Measurements from ENCODE around the gene SH2D4B.

Gene SH2D4B

GRCh38 chr10:80498833-80499741 is 38.6 kb upstream of the SH2D4B start:
- Histone ChIP-seq H3K4me3 (ENCODE audit: low read depth in 1 of 2, low read length in 2 of 2) (peak overlapping the region in 1 of 2 donors; percentile 3), H3K27ac (ENCODE audit: low read length) (peak overlapping the region; percentile 91), H3K9me3 (ENCODE audit: control insufficient read depth in 1 of 2, low read length in 2 of 2) (no peaks in the 10 kb centered on the region), H3K27me3 (ENCODE audit: low read depth, low read length) (no peaks in the 10 kb centered on the region), H3K36me3 (ENCODE audit: control insufficient read depth in 1 of 2, insufficient read depth in 2 of 2, low read length in 2 of 2) (no peaks in the 10 kb centered on the region), H3K4me1 (ENCODE audit: control insufficient read depth in 1 of 2, insufficient read depth in 2 of 2, low read length in 2 of 2) (peaks cover 66 to 68% of the 10 kb centered on the region in 2 donors)

- H3K27ac ChIP-seq (ENCODE audit: low read length) = no peak overlapping the region
- H3K4me3 ChIP-seq (ENCODE audit: low read depth in 1 of 2, low read length in 2 of 2) = no peak overlapping the region
- no peaks in the 10 kb centered on the region for H3K36me3 ChIP-seq (ENCODE audit: control insufficient read depth in 1 of 2, insufficient read depth in 2 of 2, low read length in 2 of 2)
- peaks cover 72 to 76% of the 10 kb centered on the region in 2 donors for H3K4me1 ChIP-seq (ENCODE audit: control insufficient read depth in 1 of 2, insufficient read depth in 2 of 2, low read length in 2 of 2)
- no peaks in the 10 kb centered on the region for H3K9me3 ChIP-seq (ENCODE audit: control insufficient read depth in 1 of 2, low read length in 2 of 2)
- no peaks in the 10 kb centered on the region for H3K27me3 ChIP-seq (ENCODE audit: low read depth, low read length)
These were observed 36.9 kb upstream of the SH2D4B start for GRCh38 chr10:80500572-80501380.

- H3K4me1 ChIP-seq (ENCODE audit: control insufficient read depth in 1 of 2, insufficient read depth in 2 of 2, low read length in 2 of 2) = peaks cover 72 to 82% of the 10 kb centered on the region in 2 donors
- H3K36me3 ChIP-seq (ENCODE audit: control insufficient read depth in 1 of 2, insufficient read depth in 2 of 2, low read length in 2 of 2) = no peaks in the 10 kb centered on the region
- no peak overlapping the region for H3K4me3 ChIP-seq (ENCODE audit: low read depth in 1 of 2, low read length in 2 of 2)
- H3K9me3 ChIP-seq (ENCODE audit: control insufficient read depth in 1 of 2, low read length in 2 of 2) = no peaks in the 10 kb centered on the region
- H3K27ac ChIP-seq (ENCODE audit: low read length) = no peak overlapping the region
- no peaks in the 10 kb centered on the region for H3K27me3 ChIP-seq (ENCODE audit: low read depth, low read length)
These were observed 36.3 kb upstream of the SH2D4B start for GRCh38 chr10:80501381-80501912.

- H3K4me1 ChIP-seq (ENCODE audit: control insufficient read depth in 1 of 2, insufficient read depth in 2 of 2, low read length in 2 of 2) = peaks cover 71 to 79% of the 10 kb centered on the region in 2 donors
- no peak overlapping the region for H3K4me3 ChIP-seq (ENCODE audit: low read depth in 1 of 2, low read length in 2 of 2)
- no peak overlapping the region for H3K27ac ChIP-seq (ENCODE audit: low read length)
- H3K36me3 ChIP-seq (ENCODE audit: control insufficient read depth in 1 of 2, insufficient read depth in 2 of 2, low read length in 2 of 2) = peaks cover 0 to 3% of the 10 kb centered on the region in 2 donors
- H3K9me3 ChIP-seq (ENCODE audit: control insufficient read depth in 1 of 2, low read length in 2 of 2) = no peaks in the 10 kb centered on the region
- no peaks in the 10 kb centered on the region for H3K27me3 ChIP-seq (ENCODE audit: low read depth, low read length)
These were observed 35.7 kb upstream of the SH2D4B start for GRCh38 chr10:80501913-80502521.

- Histone ChIP-seq H3K4me3 (ENCODE audit: low read depth in 1 of 2, low read length in 2 of 2) (no peak overlapping the region), H3K4me1 (ENCODE audit: control insufficient read depth in 1 of 2, insufficient read depth in 2 of 2, low read length in 2 of 2) (peaks cover 62 to 71% of the 10 kb centered on the region in 2 donors), H3K27me3 (ENCODE audit: low read depth, low read length) (no peaks in the 10 kb centered on the region), H3K9me3 (ENCODE audit: control insufficient read depth in 1 of 2, low read length in 2 of 2) (no peaks in the 10 kb centered on the region), H3K36me3 (ENCODE audit: control insufficient read depth in 1 of 2, insufficient read depth in 2 of 2, low read length in 2 of 2) (peaks cover 0 to 3% of the 10 kb centered on the region in 2 donors), H3K27ac (ENCODE audit: low read length) (peak overlapping the region; percentile 48)
These were observed 34.8 kb upstream of the SH2D4B start for GRCh38 chr10:80502621-80503583.

GRCh38 chr10:80503584-80504157 is 34.0 kb upstream of the SH2D4B start:
- H3K36me3 ChIP-seq (ENCODE audit: control insufficient read depth in 1 of 2, insufficient read depth in 2 of 2, low read length in 2 of 2) = peaks cover 0 to 5% of the 10 kb centered on the region in 2 donors
- no peaks in the 10 kb centered on the region for H3K9me3 ChIP-seq (ENCODE audit: control insufficient read depth in 1 of 2, low read length in 2 of 2)
- peaks cover 54 to 63% of the 10 kb centered on the region in 2 donors for H3K4me1 ChIP-seq (ENCODE audit: control insufficient read depth in 1 of 2, insufficient read depth in 2 of 2, low read length in 2 of 2)
- H3K27ac ChIP-seq (ENCODE audit: low read length) = peak overlapping the region; percentile 52
- no peak overlapping the region for H3K4me3 ChIP-seq (ENCODE audit: low read depth in 1 of 2, low read length in 2 of 2)
- H3K27me3 ChIP-seq (ENCODE audit: low read depth, low read length) = no peaks in the 10 kb centered on the region

GRCh38 chr10:80504158-80504811 is 33.4 kb upstream of the SH2D4B start:
- no peaks in the 10 kb centered on the region for H3K9me3 ChIP-seq (ENCODE audit: control insufficient read depth in 1 of 2, low read length in 2 of 2)
- H3K4me1 ChIP-seq (ENCODE audit: control insufficient read depth in 1 of 2, insufficient read depth in 2 of 2, low read length in 2 of 2) = peaks cover 49 to 57% of the 10 kb centered on the region in 2 donors
- no peak overlapping the region for H3K4me3 ChIP-seq (ENCODE audit: low read depth in 1 of 2, low read length in 2 of 2)
- peak overlapping the region; percentile 52 for H3K27ac ChIP-seq (ENCODE audit: low read length)
- H3K36me3 ChIP-seq (ENCODE audit: control insufficient read depth in 1 of 2, insufficient read depth in 2 of 2, low read length in 2 of 2) = peaks cover 1 to 11% of the 10 kb centered on the region in 2 donors
- no peaks in the 10 kb centered on the region for H3K27me3 ChIP-seq (ENCODE audit: low read depth, low read length)

GRCh38 chr10:80504897-80505465 is 32.7 kb upstream of the SH2D4B start:
- H3K27me3 ChIP-seq (ENCODE audit: low read depth, low read length) = no peaks in the 10 kb centered on the region
- no peak overlapping the region for H3K4me3 ChIP-seq (ENCODE audit: low read depth in 1 of 2, low read length in 2 of 2)
- H3K9me3 ChIP-seq (ENCODE audit: control insufficient read depth in 1 of 2, low read length in 2 of 2) = no peaks in the 10 kb centered on the region
- peaks cover 42 to 50% of the 10 kb centered on the region in 2 donors for H3K4me1 ChIP-seq (ENCODE audit: control insufficient read depth in 1 of 2, insufficient read depth in 2 of 2, low read length in 2 of 2)
- H3K27ac ChIP-seq (ENCODE audit: low read length) = peak overlapping the region; percentile 53
- H3K36me3 ChIP-seq (ENCODE audit: control insufficient read depth in 1 of 2, insufficient read depth in 2 of 2, low read length in 2 of 2) = peaks cover 8 to 12% of the 10 kb centered on the region in 2 donors

GRCh38 chr10:80506189-80506575 is 31.5 kb upstream of the SH2D4B start:
- no peaks in the 10 kb centered on the region for H3K9me3 ChIP-seq (ENCODE audit: control insufficient read depth in 1 of 2, low read length in 2 of 2)
- no peak overlapping the region for H3K27ac ChIP-seq (ENCODE audit: low read length)
- no peaks in the 10 kb centered on the region for H3K27me3 ChIP-seq (ENCODE audit: low read depth, low read length)
- H3K36me3 ChIP-seq (ENCODE audit: control insufficient read depth in 1 of 2, insufficient read depth in 2 of 2, low read length in 2 of 2) = peaks cover 9 to 15% of the 10 kb centered on the region in 2 donors
- no peak overlapping the region for H3K4me3 ChIP-seq (ENCODE audit: low read depth in 1 of 2, low read length in 2 of 2)
- H3K4me1 ChIP-seq (ENCODE audit: control insufficient read depth in 1 of 2, insufficient read depth in 2 of 2, low read length in 2 of 2) = peaks cover 41% of the 10 kb centered on the region in 2 donors
